Breast epithelium (tissue), 3 donors: ENCODE data around the gene ITIH5.

Experiments used
- CTCF ChIP-seq, 3 donors: fragments of 450-650 bp; IDR thresholded peaks; one replicate each; pipeline ENCODE4 v1.5.1; 2016 to 2017; ENCODE audit warnings: antibody characterized with exemption in 3 of 3, mild to moderate bottlenecking in 3 of 3, moderate library complexity in 3 of 3
- POLR2AphosphoS5 ChIP-seq, 3 donors: sonication (generic); formaldehyde crosslinking; IDR thresholded peaks; one replicate each; pipeline ENCODE4 v1.6.1; 2017; ENCODE audit warnings: antibody characterized with exemption in 3 of 3

DNA sequence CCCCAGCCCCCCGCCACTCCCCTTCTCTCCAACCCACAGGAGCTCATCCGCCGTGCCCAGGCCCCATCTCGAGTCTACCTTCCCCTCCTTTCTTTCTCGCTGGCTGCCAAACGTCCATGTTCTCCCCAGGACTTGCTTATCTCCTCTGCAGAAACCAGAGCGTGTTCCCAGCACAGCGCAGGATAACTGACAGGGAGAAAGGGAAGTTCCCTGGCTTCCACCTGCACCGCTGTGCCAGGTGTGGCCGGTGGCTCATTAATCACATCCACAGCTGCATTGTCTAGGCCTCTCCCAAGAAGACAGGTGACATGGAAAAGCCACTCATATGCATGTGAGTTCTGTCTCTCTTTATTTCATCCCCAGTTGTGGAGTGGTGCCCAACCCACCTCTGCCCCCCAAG is 113.2 kb downstream of the ITIH5 start:
- TF ChIP-seq CTCF (IDR thresholded peaks at IDR 0.05) (no peak), POLR2AphosphoS5 (IDR thresholded peaks at IDR 0.05) (no peak)
